ENCODE measurements around the gene PPP5C. TPM values are rescaled to one million over a fixed set of nuclear protein-coding genes. Genes with fewer than 3 reads are reported as not detected.

Gene PPP5C
- total RNA-seq, 1 experiment from 2014 or later = 102 TPM

- Histone ChIP-seq H3K9me3 (ENCODE audit: control insufficient read depth in 1 of 2, insufficient read depth in 1 of 2, low read depth in 1 of 2, low read length in 2 of 2) (no peaks in the 10 kb centered on the region), H3K9me2 (ENCODE audit: insufficient read depth) (no peaks in the 10 kb centered on the region), H3K79me2 (ENCODE audit: insufficient read depth, low read length) (peaks cover under 1% of the 10 kb centered on the region; the same call in 1 of the 2 replicates), H3K27ac (ENCODE audit: low read depth, low read length) (no peak overlapping the region), H3K36me3 (ENCODE audit: control insufficient read depth in 1 of 2, insufficient read depth in 2 of 2, low read length in 2 of 2) (no peaks in the 10 kb centered on the region), H3K4me3 (replicated peaks in 1 of 2; ENCODE audit: low read depth in 1 of 2, low read length in 2 of 2) (no peak overlapping the region), H3K9ac (ENCODE audit: low read length) (no peak overlapping the region), H4K20me1 (ENCODE audit: insufficient read depth) (no peaks in the 10 kb centered on the region), H2AFZ (ENCODE audit: low read depth, low read length, poor library complexity, severe bottlenecking) (no peak overlapping the region), H3K27me3 (ENCODE audit: insufficient read depth, low read length) (no peaks in the 10 kb centered on the region), H3K4me2 (ENCODE audit: low read length) (no peak overlapping the region), H3K4me1 (ENCODE audit: control insufficient read depth in 1 of 2, insufficient read depth in 2 of 2, low read length in 2 of 2) (peaks cover 0 to 7% of the 10 kb centered on the region in 2 experiments; a peak in 2 of 4 replicates)
- ATAC-seq (no peak), DNase-seq (ENCODE audit: low read depth, low spot score) (no peak)
- POLR2A ChIA-PET = no interaction called here
- RAD21 ChIA-PET (ENCODE audit: low non-redundant PET in 1 of 2, low total read pairs in 2 of 2, uncharacterized antibody in 2 of 2, unreplicated experiment in 2 of 2) = no interaction called here
- CTCF ChIA-PET = no interaction called here
- intact Hi-C loops (cut with micrococcal nuclease) = no loop called here
- no TSS peak for BruUV-seq (replicated peaks)
- no peak for TF ChIP-seq REST (IDR thresholded peaks at IDR 0.05; ENCODE audit: low read depth)
- TF ChIP-seq EZH2phosphoT487 (IDR thresholded peaks at IDR 0.05; ENCODE audit: borderline replicate concordance) = no peak
- no peak for TF ChIP-seq ZFX (IDR thresholded peaks at IDR 0.05)
- no peak for TF ChIP-seq RAD21 (IDR thresholded peaks at IDR 0.05; ENCODE audit: low read depth)
- TF ChIP-seq SIN3A (IDR thresholded peaks at IDR 0.05; ENCODE audit: low read depth) = no peak
- TF ChIP-seq JUND (IDR thresholded peaks at IDR 0.05) = no peak
- TF ChIP-seq CEBPB (IDR thresholded peaks at IDR 0.05; ENCODE audit: low read depth) = no peak
- TF ChIP-seq ZBTB33 (IDR thresholded peaks at IDR 0.05; ENCODE audit: extremely low read depth, insufficient replicate concordance, low read length) = no peak
- no peak for TF ChIP-seq EGR1 (IDR thresholded peaks at IDR 0.05; ENCODE audit: low read depth)
Measured at GRCh38 chr19:46341937-46342336, 5.0 kb upstream of the PPP5C start.

All from HCT116 (cell line).